K562 (cell line): ENCODE data around the gene NIPAL4.

Source experiments
- BHLHE40 ChIP-seq: IDR thresholded peaks from 2 replicates; pipeline ENCODE4 v1.6.1; 2011; ENCODE audit warnings: low read length, improper control_type of control experiment
- MXI1 ChIP-seq: IDR thresholded peaks from 2 replicates; pipeline ENCODE4 v1.6.1; 2011; ENCODE audit warnings: low read depth, mild to moderate bottlenecking, improper control_type of control experiment, low read length
- PHF8 ChIP-seq: fragments of 200-600 bp; sonication (generic); IDR thresholded peaks from 2 replicates; pipeline ENCODE4 v1.6.1; 2012; ENCODE audit warnings: mixed run types, mild to moderate bottlenecking, inconsistent platforms, low read length, moderate library complexity, borderline replicate concordance
- ZBTB49 ChIP-seq: sonication (generic); formaldehyde crosslinking; IDR thresholded peaks from 2 replicates; pipeline ENCODE4 v1.8.0; 2022; ENCODE audit warnings: missing genetic modification reagents, mild to moderate bottlenecking, borderline replicate concordance

DNA sequence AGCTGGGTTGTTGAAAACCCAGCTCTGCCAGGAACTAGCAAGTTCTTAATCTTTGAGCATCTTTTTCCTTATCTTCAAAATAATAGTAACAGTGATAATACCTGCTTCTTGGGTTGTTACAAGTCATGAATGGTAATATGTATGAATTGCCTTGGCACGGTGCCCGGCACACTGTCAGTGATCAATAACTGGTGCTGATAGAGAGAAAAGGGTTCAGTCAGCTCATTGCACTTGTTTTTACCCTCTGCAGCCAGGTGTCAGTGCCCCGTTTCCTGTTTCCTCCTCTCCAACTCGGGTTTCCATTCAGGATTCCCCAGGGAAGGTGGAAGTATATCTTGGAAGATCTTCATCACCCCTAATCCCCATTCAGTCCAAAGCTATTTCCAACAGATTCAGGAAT, 15.8 kb upstream of the NIPAL4 start:
- TF ChIP-seq ZBTB49 (no peak), MXI1 (no peak), BHLHE40 (no peak), PHF8 (no peak)
